ENCODE measurements around the gene HSDL2.

Gene HSDL2

GRCh38 chr9:112439825-112440224 is 59.9 kb downstream of the HSDL2 start:
- Histone ChIP-seq H3K9ac (ENCODE audit: low read length) (no peak overlapping the region), H2AFZ (ENCODE audit: low read depth, low read length) (no peak overlapping the region), H3K14ac (ENCODE audit: low read length in 2 of 2) (no peak overlapping the region), H3K27ac (ENCODE audit: low read length, poor library complexity, severe bottlenecking) (no peak overlapping the region), H3K9me3 (ENCODE audit: control insufficient read depth, low read length) (no peaks in the 10 kb centered on the region), H3K4me2 (ENCODE audit: low read length, poor library complexity, severe bottlenecking) (no peak overlapping the region), H2AK5ac (ENCODE audit: low read length, severe bottlenecking) (no peak overlapping the region), H3K18ac (ENCODE audit: low read depth in 1 of 2, low read length in 2 of 2) (no peak overlapping the region), H4K91ac (ENCODE audit: low read length) (no peak overlapping the region), H2BK15ac (ENCODE audit: low read depth, poor library complexity, severe bottlenecking) (no peak overlapping the region), H3K36me3 (ENCODE audit: control insufficient read depth in 1 of 2, insufficient read depth in 2 of 2, low read depth in 1 of 2, low read length in 2 of 2) (peaks cover 6 to 49% of the 10 kb centered on the region in 2 experiments), H4K8ac (ENCODE audit: low read length) (no peak overlapping the region), H3K79me1 (replicated peaks; ENCODE audit: low read length, poor library complexity, severe bottlenecking) (no peaks in the 10 kb centered on the region), H3K4ac (ENCODE audit: low read depth in 1 of 2, low read length in 2 of 2) (no peak overlapping the region), H3K4me3 (ENCODE audit: insufficient read depth in 1 of 2, low read depth in 1 of 2, low read length in 2 of 2) (no peak overlapping the region), H3K4me1 (ENCODE audit: control insufficient read depth, insufficient read depth, low read depth, low read length) (peaks cover 2% of the 10 kb centered on the region), H3K23ac (ENCODE audit: low read length in 2 of 2) (no peak overlapping the region), H2BK120ac (ENCODE audit: low read depth, low read length) (no peak overlapping the region), H2BK5ac (ENCODE audit: low read depth, low read length, poor library complexity, severe bottlenecking) (no peak overlapping the region), H2BK12ac (ENCODE audit: low read length in 2 of 2) (no peak overlapping the region), H3K27me3 (ENCODE audit: control insufficient read depth in 1 of 2, insufficient read depth in 1 of 2, low read length in 2 of 2) (no peaks in the 10 kb centered on the region)
- WGBS = 86% methylated on average over 1 of the region's 2 CpGs
- no peak for DNase-seq

- no peak overlapping the region for H3K4me3 ChIP-seq (ENCODE audit: insufficient read depth in 1 of 2, low read depth in 1 of 2, low read length in 2 of 2)
- no peak overlapping the region for H2BK15ac ChIP-seq (ENCODE audit: low read depth, poor library complexity, severe bottlenecking)
- H3K4me1 ChIP-seq (ENCODE audit: control insufficient read depth, insufficient read depth, low read depth, low read length) = peaks cover 2% of the 10 kb centered on the region
- H3K27ac ChIP-seq (ENCODE audit: low read length, poor library complexity, severe bottlenecking) = no peak overlapping the region
- H3K14ac ChIP-seq (ENCODE audit: low read length in 2 of 2) = no peak overlapping the region
- H3K27me3 ChIP-seq (ENCODE audit: control insufficient read depth in 1 of 2, insufficient read depth in 1 of 2, low read length in 2 of 2) = no peaks in the 10 kb centered on the region
- H3K9ac ChIP-seq (ENCODE audit: low read length) = no peak overlapping the region
- no peak overlapping the region for H3K23ac ChIP-seq (ENCODE audit: low read length in 2 of 2)
- H2BK5ac ChIP-seq (ENCODE audit: low read depth, low read length, poor library complexity, severe bottlenecking) = no peak overlapping the region
- H4K8ac ChIP-seq (ENCODE audit: low read length) = no peak overlapping the region
- no peak overlapping the region for H3K18ac ChIP-seq (ENCODE audit: low read depth in 1 of 2, low read length in 2 of 2)
- H2BK120ac ChIP-seq (ENCODE audit: low read depth, low read length) = no peak overlapping the region
- peak; percentile 28 for DNase-seq
- H4K91ac ChIP-seq (ENCODE audit: low read length) = no peak overlapping the region
- no peak overlapping the region for H2AK5ac ChIP-seq (ENCODE audit: low read length, severe bottlenecking)
- no peak overlapping the region for H3K4ac ChIP-seq (ENCODE audit: low read depth in 1 of 2, low read length in 2 of 2)
- H3K9me3 ChIP-seq (ENCODE audit: control insufficient read depth, low read length) = no peaks in the 10 kb centered on the region
- H3K79me1 ChIP-seq (replicated peaks; ENCODE audit: low read length, poor library complexity, severe bottlenecking) = peaks cover 8% of the 10 kb centered on the region
- H3K36me3 ChIP-seq (ENCODE audit: control insufficient read depth in 1 of 2, insufficient read depth in 2 of 2, low read depth in 1 of 2, low read length in 2 of 2) = peaks cover 9 to 47% of the 10 kb centered on the region in 2 experiments
- H2BK12ac ChIP-seq (ENCODE audit: low read length in 2 of 2) = no peak overlapping the region
- H3K4me2 ChIP-seq (ENCODE audit: low read length, poor library complexity, severe bottlenecking) = no peak overlapping the region
- no peak overlapping the region for H2AFZ ChIP-seq (ENCODE audit: low read depth, low read length)
Measured at GRCh38 chr9:112443200-112443599, 63.3 kb downstream of the HSDL2 start.

GRCh38 chr9:112443636-112444035 is 63.7 kb downstream of the HSDL2 start:
- Histone ChIP-seq H2AK5ac (ENCODE audit: low read length, severe bottlenecking) (no peak overlapping the region), H2BK120ac (ENCODE audit: low read depth, low read length) (no peak overlapping the region), H3K9ac (ENCODE audit: low read length) (no peak overlapping the region), H3K4ac (ENCODE audit: low read depth in 1 of 2, low read length in 2 of 2) (no peak overlapping the region), H4K8ac (ENCODE audit: low read length) (no peak overlapping the region), H3K9me3 (ENCODE audit: control insufficient read depth, low read length) (no peaks in the 10 kb centered on the region), H3K23ac (ENCODE audit: low read length in 2 of 2) (no peak overlapping the region), H4K91ac (ENCODE audit: low read length) (no peak overlapping the region), H3K36me3 (ENCODE audit: control insufficient read depth in 1 of 2, insufficient read depth in 2 of 2, low read depth in 1 of 2, low read length in 2 of 2) (peaks cover 9 to 42% of the 10 kb centered on the region in 2 experiments), H2BK12ac (ENCODE audit: low read length in 2 of 2) (no peak overlapping the region), H2BK5ac (ENCODE audit: low read depth, low read length, poor library complexity, severe bottlenecking) (no peak overlapping the region), H3K27ac (ENCODE audit: low read length, poor library complexity, severe bottlenecking) (no peak overlapping the region), H3K14ac (ENCODE audit: low read length in 2 of 2) (no peak overlapping the region), H2BK15ac (ENCODE audit: low read depth, poor library complexity, severe bottlenecking) (no peak overlapping the region), H3K4me1 (ENCODE audit: control insufficient read depth, insufficient read depth, low read depth, low read length) (peaks cover 2% of the 10 kb centered on the region), H3K27me3 (ENCODE audit: control insufficient read depth in 1 of 2, insufficient read depth in 1 of 2, low read length in 2 of 2) (no peaks in the 10 kb centered on the region), H3K4me3 (ENCODE audit: insufficient read depth in 1 of 2, low read depth in 1 of 2, low read length in 2 of 2) (no peak overlapping the region), H3K79me1 (replicated peaks; ENCODE audit: low read length, poor library complexity, severe bottlenecking) (peaks cover 8% of the 10 kb centered on the region), H3K18ac (ENCODE audit: low read depth in 1 of 2, low read length in 2 of 2) (no peak overlapping the region), H2AFZ (ENCODE audit: low read depth, low read length) (no peak overlapping the region), H3K4me2 (ENCODE audit: low read length, poor library complexity, severe bottlenecking) (no peak overlapping the region)
- no CpG with 5 or more reads among the region's 1 CpG for WGBS
- DNase-seq = no peak

- Histone ChIP-seq H3K4me3 (ENCODE audit: insufficient read depth in 1 of 2, low read depth in 1 of 2, low read length in 2 of 2) (no peak overlapping the region), H3K18ac (ENCODE audit: low read depth in 1 of 2, low read length in 2 of 2) (no peak overlapping the region), H3K4me1 (ENCODE audit: control insufficient read depth, insufficient read depth, low read depth, low read length) (peaks cover 2% of the 10 kb centered on the region), H3K23ac (ENCODE audit: low read length in 2 of 2) (no peak overlapping the region), H4K8ac (ENCODE audit: low read length) (no peak overlapping the region), H4K91ac (ENCODE audit: low read length) (no peak overlapping the region), H3K79me1 (replicated peaks; ENCODE audit: low read length, poor library complexity, severe bottlenecking) (peaks cover 9% of the 10 kb centered on the region), H3K4me2 (ENCODE audit: low read length, poor library complexity, severe bottlenecking) (no peak overlapping the region), H2AFZ (ENCODE audit: low read depth, low read length) (no peak overlapping the region), H3K4ac (ENCODE audit: low read depth in 1 of 2, low read length in 2 of 2) (no peak overlapping the region), H3K27ac (ENCODE audit: low read length, poor library complexity, severe bottlenecking) (no peak overlapping the region), H2AK5ac (ENCODE audit: low read length, severe bottlenecking) (no peak overlapping the region), H2BK12ac (ENCODE audit: low read length in 2 of 2) (no peak overlapping the region), H2BK120ac (ENCODE audit: low read depth, low read length) (no peak overlapping the region), H3K9ac (ENCODE audit: low read length) (no peak overlapping the region), H3K14ac (ENCODE audit: low read length in 2 of 2) (no peak overlapping the region), H3K9me3 (ENCODE audit: control insufficient read depth, low read length) (no peaks in the 10 kb centered on the region), H2BK5ac (ENCODE audit: low read depth, low read length, poor library complexity, severe bottlenecking) (no peak overlapping the region), H3K27me3 (ENCODE audit: control insufficient read depth in 1 of 2, insufficient read depth in 1 of 2, low read length in 2 of 2) (no peaks in the 10 kb centered on the region), H3K36me3 (ENCODE audit: control insufficient read depth in 1 of 2, insufficient read depth in 2 of 2, low read depth in 1 of 2, low read length in 2 of 2) (peaks cover 9 to 32% of the 10 kb centered on the region in 2 experiments), H2BK15ac (ENCODE audit: low read depth, poor library complexity, severe bottlenecking) (no peak overlapping the region)
- no peak for DNase-seq
- no CpG with 5 or more reads among the region's 1 CpG for WGBS
Measured at GRCh38 chr9:112445196-112445595, 65.3 kb downstream of the HSDL2 start.
